GM18868 (cell line): ENCODE measurements around the gene SNRPA1.
A peak's percentile ranks its signal among the peaks of the same experiment; 100 is the strongest.
"Not testable (repeated sequence)": the region's sequence is repeated elsewhere in the genome, so short reads cannot be mapped to it uniquely, and the experiment has no call there.

Experiments
- ATAC-seq: cut with Tn5 transposase; IDR thresholded peaks from one replicate; pipeline ENCODE4 v1.9.1; 2021; ENCODE audit warnings: mild to moderate bottlenecking, moderate library complexity; ENCODE audit not compliant: unreplicated experiment

The SNRPA1 gene

DNA sequence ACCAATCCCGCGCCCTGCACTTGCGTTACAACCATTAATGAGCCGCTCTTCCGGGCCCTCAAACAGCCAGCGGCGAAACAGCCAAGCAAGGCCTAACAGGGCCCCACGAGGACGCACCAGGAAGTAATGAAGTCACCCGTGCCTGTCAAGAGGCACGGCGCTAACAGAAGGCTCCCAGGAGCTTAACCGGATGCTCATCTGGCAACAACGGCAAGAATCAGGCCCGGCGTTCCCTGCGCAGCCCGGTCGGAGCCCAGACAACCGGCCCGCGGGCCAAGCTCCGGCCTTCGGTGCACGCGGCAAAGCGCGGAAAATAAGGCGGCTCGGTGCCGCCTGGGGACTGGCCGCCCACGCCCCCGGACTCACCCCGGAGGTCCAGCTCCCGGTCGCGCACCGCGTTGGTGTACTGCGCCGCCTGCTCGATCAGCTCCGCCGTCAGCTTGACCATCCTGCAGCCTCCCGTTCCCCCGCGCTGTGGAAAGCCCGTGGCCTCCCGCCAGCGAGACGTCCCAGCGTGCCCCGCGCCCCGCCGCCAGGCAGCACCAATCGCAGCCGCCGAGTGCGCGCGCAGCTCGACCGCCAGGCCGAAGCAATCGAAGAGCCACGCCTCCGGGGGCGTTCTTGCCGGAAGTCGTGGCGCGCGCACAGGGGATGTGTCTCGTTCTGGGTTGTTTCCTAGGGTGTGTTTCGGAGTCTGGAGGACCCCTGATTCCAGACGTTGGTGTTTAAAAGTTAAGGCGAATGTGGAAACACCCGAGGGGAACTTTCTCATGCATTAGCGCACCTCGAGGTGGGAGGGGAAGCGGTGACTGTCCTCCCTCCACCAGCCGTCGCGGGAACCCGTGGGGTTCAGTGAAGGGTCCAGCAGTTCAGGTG, at the start of gene SNRPA1:
SNRPA1 (minus strand) TSS at position 518 of the 876 bp plus-strand sequence; CDS start at position 448, 70 bp downstream.
- peak; percentile 74 for ATAC-seq

DNA sequence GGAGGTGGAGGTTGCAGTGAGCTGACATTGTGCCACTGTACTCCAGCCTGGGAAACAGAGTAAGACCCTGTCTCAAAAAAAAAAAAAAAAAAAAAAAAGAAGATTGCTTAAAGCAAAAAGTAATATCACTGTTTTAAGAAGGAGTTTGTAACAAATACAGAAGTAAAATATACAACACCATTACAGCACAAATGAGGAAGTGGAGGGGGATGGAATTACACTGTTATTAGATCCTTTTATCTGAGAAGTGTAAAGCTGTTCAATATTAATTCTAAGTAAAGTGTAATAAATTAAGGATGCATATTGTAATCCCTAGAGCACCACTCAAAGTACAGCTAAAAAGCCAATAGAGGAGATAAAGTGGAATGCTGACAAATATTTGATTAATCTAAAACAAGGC, 47.0 kb upstream of the SNRPA1 start:
- no peak for ATAC-seq

DNA sequence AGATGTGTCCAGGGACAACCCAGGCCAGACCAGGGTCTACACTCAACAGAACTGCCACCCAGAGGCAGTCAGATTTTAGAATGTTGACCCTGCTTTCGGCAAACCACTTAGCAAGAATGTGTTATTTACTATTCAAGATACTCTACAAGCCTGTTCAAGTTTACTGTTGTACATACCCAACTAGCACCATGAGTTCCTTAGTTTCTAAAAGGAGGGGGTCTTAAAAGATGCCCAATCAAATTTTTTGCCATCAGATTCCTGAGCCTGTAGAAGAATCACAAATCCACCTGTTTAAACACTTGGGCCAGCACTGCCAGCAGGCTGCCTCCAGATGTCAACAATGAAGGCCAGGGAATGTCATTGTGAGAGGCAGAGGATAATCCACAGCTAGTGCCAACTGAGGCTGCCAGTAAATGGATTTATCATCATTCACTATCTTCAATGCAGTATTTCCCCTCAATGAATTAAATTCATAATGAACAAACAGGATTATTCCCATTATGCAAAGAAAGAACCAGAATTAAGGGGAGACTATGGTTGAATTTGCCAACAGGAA, 43.5 kb upstream of the SNRPA1 start:
- ATAC-seq: no peak

DNA sequence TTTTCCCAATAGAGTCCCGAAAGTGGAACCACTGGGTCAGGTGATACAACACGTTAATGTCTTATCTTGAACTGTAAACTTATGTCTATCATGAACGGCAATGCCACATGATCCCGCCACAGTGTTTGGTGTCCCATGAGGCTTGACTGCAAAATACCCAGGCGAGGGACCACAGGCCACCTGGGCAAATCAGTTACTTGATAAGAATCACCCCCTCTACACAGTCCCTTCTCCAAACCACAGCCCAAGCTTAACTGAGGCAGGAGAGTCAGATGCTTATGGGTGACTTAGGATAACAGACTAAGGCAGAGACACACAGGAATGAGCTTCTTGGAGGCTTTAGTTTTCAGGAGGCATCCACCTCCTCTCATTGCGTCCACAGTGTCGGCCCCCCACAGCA, 42.9 kb upstream of the SNRPA1 start:
- no peak for ATAC-seq

DNA sequence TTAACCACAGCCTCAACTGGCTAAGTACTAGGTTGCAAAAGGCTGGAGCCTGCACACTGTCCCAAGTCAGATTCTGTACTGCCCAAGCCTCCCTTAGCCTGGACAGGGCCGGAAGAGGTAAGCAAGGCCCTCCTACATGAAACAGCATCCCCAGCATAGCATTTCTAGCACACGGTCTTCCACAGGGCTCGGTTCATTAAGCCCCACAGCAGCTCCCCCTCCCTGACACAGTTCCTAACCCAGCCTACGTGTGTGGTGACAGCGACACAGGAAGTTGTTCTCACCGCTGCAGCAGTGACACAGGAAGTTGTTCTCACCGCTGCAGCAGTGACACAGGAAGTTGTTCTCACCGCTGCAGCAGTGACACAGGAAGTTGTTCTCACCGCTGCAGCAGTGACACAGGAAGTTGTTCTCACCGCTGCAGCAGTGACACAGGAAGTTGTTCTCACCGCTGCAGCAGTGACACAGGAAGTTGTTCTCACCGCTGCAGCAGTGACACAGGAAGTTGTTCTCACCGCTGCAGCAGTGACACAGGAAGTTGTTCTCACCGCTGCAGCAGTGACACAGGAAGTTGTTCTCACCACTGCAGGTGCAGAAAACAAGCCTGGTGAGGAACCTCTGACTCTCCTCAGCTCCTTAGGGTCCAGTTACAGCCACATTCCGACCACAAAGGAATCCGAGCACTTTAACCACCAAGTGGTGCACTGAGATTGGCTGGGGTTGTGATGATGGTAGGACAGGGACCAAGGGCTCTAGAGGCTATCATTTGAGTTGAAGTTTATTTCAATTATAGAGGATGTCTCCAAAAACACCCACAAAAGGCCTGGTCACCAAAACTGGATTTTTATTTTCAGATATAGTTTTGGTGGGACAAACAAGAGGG, 39.1 kb upstream of the SNRPA1 start:
- ATAC-seq: not testable (repeated sequence)

DNA sequence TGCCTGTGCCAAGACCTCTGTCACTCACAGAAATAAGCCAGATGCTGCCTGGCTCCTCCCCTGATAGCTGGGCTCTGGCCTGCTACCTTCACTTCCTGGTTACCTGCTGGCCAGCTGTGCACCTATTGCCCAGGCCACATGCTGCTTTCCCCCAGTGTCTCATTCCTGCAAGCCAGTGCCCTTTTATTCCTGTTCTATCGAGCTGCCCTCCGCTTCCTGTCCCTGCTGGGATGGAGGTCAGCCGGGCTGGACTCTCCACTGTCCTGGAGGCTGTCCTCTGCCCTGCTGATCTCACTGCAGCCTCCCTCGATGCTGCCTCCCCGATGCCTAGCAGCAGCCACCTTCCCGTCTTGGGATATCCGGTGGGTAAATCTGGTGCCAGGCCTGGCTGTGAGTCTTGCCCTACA, 37.0 kb upstream of the SNRPA1 start:
- no peak for ATAC-seq

DNA sequence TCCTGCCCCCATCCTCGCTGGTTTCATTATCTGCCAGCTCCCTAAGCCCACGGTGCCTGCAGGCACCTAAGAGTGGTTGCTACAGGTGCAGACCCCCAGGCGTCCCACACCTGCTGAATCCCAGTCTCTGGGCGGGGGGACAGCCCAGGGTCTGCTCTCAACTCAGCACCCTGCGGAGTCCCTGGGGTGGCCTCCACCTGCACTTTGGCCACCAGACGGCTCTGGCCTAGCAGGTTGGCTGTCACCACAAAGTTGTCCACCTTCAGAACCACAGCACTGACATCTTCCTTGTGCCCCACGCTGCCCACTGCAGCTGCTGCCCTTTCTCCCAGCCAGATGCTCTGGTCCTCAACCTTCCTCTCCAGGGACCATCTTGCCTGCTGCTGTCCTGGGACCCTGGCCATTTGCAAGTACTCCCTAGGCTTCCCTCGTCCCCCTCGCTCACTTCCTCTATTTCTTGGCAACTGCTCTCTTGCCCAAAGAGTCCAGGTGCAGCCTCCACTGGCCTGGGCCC, 34.9 kb upstream of the SNRPA1 start:
- no peak for ATAC-seq

DNA sequence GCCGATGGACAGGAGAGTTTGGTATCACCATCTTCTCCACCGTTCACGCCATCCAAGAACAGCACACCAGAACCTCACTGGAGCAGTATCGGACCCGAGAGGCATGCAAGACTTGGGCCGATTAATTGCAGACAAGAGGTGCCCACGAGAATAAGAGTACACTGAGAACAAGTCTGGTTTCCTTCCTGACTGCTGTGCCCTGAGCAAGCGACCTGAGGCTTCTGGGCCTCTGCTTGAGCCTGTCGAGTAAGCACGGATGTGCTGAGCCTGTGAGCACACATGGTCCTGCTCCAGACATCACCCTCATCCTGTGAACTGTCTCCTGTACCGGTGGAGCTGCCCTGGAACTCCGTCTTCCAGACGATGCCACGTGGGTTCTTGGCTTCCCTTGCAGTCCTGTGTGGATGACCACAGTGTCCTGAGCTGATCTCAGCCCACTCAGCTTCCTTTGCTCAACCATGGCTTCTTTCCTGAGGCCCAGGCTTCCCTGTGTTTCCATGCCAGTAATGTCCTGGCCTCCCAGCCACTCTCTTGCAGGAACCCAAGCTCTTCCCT, 34.3 kb upstream of the SNRPA1 start:
- ATAC-seq: no peak

DNA sequence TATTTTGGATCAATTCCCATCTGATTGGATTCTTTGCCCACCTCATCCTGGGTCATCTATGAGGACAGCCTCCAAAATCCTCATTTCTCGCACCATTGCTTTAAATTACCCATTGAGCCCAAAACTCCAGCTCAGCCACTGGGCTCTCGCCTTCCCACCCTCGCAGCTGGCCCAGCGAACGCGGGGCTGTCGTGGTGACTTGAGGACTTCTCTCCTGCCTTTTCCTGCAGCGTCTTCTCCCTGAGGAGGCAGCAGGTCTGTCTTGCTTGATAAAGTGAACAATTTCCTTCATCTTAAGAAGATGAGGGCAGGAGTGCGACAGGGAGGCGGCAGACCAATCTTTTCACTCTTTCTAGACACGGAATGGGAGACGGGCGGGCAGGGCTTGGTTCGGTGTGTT, 33.0 kb upstream of the SNRPA1 start:
- no peak for ATAC-seq

DNA sequence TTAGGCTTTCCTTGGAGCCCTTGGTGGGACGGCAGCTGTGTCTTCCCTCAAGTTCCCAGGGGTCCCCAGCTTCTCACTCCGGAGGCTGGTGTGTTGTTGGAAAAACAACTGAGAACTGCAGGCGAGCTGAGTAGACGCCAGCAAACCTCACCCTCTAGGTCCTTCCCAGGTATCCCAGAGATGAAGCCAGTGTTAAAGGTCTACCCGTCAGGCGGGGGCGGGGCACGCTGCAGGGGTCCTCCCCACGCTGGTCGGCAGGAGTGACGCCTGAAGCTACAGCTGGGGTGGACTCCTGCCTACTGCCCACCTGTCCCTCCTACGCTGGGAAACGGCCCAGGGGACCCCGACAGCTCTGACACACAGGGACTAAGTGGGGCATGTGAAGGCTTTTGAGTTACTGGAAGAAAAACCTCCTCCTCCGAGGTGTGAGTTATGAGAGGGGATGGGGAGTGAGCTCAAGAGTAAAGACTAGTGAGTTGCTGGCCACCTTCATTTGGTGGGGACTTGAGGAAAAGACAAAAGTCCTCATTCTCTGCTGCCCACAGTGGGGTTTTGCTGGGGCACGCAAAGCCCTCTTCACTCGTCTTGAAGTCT, 32.2 kb upstream of the SNRPA1 start:
- no peak for ATAC-seq

DNA sequence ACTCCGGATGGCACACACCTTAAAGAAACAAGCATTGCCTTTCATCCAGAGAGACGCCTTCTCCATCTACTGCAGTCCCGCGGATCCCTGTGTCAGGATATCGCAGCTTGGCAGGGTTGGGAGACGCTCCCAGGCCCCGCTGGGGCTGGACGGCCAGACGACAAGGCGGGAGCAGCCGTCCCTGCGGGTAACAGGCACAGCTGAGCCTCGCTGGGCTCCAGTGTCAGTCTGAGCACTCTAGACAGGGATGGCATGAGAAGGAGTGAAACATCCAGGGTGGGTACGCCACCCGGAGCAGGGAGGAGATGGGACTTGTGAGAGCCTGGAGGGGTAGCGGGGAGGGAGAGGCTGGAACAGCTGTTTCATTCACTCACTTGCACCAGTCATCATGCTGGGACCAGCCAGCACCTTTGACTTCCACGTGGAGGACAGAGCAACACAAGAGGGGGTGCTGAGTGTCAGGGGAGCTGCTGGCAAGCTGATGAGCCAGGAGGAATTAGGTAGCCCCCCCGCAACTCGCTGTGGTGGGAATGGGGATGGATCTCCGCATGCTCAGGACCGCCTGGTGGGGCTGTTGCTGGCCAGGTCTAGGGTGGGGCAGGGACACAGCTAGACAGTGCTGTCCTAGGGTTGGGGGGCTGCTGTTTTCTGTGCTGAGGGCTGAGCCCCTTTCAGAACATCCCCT, 31.6 kb upstream of the SNRPA1 start:
- no peak for ATAC-seq

DNA sequence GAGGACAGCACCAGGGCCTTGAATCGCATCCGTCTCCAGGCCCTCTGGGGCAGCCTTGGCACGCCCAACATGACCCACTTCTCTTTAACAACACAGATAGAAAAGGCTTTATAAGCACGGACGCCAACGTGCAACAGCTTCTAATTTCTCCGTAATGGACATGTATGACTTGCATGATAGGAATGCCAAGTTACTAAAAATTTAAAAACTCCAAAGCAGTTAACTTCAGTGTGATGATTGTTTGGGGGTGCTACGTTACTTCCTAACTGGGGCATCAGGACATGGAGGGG, 30.9 kb upstream of the SNRPA1 start:
- ATAC-seq: no peak

DNA sequence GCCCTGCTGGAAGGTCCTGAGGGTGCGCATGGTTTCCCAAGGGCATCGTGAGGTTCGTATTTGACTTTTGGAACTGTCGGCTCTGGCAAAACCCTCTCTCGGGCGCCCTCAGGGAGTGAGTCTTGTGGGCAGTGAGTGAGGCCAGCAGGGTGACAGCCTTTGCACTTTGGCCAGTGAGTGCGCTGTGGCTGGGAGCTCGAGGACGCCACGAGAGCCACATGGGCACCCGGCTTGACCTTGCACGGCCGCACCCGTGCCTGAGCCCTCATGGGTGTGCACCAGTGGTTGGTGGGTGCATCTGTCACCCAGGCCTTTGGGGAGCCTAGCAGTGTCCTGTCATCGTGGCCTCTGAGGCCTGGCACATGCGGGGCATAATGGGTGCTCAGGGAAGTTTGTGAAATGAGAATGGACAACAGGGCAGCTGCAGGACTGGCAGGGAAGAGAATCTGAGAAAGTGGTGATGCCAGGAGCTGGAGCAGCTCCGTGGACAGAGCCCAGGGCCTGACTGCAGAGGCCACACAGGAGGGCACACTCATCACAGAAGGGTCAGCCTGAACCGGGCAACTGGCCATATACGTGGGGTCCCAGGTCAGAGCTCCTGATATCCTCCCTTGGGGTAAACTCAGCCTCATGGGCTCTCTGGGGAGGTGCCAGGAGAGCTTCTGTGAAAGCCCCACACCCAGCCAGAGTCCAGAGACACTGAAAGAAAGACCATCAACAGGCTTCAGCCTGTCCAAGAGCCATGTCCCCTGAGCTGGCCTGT, 30.4 kb upstream of the SNRPA1 start:
- no peak for ATAC-seq

DNA sequence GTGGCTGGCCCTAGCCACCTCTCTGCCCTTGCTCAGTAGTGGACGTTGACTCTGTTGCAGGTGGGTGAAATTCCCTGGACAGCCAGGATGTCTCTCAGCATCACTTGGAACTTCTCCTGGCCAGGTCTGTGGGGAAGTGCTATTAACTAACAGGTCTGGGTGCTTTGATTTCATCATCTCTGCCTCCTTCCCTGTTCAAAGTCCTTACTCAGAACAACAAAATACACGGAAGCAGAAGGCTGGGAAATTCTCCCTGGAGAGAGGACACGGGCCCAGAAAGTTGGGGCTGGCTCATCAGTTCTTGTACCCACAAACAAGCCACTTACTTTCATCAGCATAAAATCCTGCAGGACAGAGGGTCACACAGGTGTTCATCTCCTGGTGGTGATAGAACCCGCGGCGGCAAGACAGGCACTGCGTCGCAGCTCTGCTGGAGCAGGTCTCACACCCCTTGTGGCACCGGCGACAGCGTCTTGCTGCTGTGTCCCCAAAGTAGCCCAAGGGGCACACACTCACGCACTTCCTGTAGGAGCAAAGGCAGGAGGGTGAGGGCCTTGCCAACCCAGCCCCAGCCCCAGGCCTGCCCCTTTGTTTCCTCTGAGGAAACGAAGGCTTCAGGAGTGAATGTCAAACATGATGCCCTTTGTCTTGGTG, 29.6 kb upstream of the SNRPA1 start:
- ATAC-seq: no peak

DNA sequence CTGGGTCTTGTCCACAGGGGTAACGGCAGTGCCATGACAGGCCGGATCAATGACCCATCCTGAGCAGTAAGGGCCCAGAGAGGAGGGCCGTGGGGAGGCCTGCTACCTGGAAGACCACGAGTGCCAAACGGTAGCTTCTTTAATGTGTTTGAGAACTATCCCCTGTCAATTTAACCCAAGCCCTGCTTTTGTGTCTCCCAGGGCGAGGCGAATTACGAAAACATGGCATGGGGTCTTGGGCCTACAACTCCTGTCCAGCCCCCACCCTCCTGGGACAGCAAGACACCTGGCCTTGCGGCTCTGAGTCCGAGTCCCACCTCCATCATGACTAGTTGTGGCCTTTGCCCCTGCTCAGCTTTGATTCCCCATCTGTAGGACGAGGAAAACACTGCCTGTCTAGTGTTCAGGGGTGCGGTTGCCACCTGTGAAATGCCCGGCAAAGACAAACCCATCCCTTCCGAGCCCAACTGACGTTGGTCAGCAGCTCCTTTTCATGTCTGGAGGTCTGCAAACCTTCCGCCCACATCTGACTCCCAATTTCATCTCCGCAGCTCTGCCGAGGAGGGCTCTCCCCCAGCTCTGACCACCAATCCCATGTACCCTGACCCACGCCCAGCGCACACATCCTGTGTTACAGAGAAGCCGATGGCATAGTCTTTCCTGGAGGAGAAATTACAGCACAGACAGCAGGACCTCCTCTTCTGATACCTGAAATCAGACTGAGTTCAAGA, 28.9 kb upstream of the SNRPA1 start:
- no peak for ATAC-seq

DNA sequence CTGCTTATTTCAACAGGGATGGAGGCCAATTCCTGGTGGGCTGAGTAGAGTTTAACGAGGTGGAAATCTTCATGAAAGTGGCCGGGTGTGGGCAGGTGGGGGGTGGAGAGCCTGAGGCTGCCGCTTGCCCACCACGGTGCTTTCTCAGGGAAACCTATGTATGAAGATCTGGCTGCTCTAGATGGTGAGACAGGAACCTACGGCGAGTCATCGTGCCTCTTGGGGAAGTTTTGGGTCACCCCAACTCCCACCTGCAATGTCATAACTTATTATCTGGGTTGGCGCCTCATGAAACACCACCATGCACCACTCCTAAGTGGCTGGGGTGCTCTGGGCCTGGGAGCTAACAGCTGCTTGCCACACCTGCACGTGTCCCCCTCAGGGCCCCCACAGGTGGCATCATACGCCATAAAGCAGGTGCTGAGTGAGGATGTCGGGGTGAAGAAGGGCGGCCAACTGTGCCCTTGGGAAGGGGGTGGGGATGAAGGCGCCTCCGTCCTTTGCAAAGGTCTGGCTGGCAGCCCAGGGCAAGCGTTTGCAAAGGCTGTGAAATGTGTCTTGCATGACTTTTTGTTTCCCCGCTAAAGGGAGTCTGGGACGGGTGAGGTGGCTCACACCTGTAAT, 27.9 kb upstream of the SNRPA1 start:
- no peak for ATAC-seq

DNA sequence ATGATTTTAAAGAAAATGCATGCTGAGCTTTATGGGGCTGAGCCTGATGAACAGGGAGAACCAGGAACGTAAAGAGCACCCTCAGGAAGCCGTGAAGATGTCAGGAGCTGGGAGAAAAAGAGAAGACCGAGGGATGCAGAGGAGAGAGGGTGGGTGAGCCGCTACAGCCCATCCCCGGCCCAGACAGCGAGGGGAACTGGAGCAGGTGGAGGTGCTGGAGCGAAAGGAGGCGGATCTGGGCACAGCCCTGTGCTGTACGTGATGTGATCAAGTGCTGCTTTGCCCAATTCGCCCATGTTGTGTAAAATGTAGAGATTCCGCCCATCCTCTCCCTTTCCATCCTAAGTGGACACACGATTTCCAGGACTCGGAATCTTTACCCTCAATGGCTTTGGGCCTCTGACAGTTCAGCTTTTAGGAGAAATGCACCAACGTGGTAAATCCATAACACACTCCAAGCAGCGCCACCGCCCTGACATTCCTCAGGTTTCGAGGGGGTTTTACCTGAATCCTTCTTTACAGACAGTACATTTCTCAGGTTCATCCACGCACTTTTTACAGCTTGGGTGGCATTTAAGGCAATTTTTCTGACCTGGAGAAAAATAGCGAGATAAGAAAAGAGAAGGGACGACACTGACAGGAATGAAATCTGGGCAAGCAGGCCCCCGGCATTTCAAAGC, 27.1 kb upstream of the SNRPA1 start:
- ATAC-seq: no peak
